Measurements from ENCODE around the gene UROC1.

Gene UROC1

DNA sequence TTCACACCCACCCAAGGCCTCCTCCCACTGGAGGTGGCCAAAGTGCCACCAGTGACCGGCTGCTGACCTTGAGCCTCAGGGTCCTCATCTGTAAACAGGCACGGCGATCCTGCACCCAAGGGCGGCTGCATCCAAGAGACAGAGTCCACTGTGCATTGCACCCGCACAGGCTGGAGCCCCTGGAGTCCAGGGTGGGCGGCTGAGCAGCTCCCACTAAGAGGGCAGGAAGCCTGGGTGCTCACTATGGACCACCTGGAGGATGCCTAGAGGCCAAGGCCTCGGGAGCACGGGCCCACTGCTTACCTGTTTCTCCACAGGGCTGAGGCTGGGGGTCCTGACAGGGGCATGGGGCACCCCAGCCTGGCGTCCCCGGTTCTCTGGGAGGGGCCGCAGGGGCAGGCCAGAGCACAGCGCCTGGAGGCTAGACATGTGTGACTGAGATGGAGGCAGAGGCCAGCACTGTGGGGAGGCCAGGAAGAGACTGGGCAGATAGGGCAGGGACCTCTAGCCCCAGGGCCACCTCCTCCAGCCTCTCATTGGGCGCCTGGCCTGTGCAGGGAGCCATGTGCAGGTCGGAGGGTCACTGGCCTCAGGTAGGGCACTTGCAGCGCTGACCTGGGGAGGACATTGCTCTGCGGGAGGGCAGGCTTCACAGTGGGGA, at the start of gene UROC1:
Gene UROC1, minus strand, starts transcription at position 483 of the 661 bp plus-strand sequence. Its CDS starts 54 bp downstream, at position 429.
- no peak for DNase-seq (ENCODE audit: low read depth)

DNA sequence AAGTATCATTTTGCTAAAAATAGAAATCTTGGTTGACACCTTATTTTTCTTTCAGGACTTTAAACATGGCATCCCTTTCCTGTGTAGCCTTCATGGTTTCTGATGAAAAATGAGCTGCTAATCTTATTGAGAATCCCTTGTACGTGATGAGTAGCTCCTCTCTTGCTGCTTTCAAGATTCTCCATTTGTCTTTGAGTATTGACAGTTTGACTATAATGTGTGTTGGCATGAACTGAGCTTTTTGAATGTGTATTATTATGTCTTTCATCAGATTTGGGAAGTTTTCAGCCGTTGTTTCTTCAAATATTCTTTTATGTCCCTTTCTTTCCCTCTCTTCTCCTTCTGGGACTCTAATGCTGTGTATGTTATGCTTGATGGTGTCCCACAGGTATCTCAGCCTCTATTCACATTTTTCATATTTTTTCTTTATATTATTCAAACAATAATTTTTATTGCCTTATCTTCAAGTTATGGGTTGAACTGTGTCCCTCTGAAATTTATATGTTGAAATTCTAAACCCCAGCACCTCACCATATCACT, 45.2 kb upstream of the UROC1 start:
- DNase-seq (ENCODE audit: low read depth), result no peak

DNA sequence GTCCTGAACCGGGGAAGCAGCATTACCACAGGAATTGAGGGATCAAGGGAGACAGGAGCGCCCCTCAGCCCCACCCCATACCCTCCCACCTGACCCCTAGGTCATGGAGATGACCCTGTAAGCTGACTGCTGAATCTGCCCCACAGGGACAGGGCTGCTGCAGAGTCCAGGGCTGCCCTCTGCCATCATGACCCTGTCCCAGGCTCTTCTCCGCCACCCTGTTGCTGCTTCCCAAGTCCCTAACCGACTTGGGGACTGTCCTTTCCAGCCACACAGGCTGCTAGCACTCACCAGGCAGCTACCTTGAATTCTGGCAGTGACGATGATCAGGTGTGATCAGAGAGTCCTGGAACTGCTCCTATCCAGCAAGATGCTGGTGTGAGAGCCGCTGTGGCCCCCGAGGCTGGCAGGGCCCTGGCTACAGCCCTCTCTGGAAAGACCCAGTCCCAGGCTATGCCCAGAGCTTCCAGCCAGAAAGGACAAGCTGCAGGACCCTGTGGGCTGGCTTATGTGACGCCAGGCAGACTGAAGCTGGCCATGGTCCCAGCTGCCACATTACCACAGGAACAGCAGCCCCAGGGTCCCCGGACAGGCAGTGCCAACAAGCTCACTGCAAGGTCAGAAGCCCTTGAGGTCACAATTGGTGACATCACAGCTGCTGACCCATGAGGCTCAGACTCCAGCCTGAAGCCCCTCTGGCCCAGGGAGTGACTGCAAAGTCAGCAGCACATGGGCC, 40.9 kb upstream of the UROC1 start, which contains the start of gene C3orf22:
Gene C3orf22, minus strand, starts transcription at position 597 of the 736 bp plus-strand sequence. CDS start 5,542 bp downstream, outside the sequence.
- no peak for DNase-seq (ENCODE audit: low read depth)

- DNase-seq (ENCODE audit: low read depth), result no peak
These were observed 40.2 kb upstream of the UROC1 start for GRCh38 chr3:126557761-126558160.

DNA sequence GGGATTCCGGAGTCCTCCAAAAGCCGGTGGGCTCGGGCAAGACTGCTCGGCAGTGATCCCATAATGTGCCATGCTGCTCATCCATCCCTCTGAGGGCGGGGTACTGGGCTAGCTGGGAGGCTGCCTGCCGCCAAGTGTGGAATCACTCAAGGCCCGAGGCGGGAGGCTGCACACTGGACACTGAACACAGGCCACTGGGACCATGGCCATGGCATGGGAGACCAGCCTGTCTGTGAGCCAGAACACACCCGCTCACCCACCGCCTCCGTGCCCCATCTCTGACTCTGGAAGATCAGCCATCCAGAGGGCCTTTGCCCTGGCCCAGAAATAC, 39.8 kb upstream of the UROC1 start:
- no peak for DNase-seq (ENCODE audit: low read depth)

DNA sequence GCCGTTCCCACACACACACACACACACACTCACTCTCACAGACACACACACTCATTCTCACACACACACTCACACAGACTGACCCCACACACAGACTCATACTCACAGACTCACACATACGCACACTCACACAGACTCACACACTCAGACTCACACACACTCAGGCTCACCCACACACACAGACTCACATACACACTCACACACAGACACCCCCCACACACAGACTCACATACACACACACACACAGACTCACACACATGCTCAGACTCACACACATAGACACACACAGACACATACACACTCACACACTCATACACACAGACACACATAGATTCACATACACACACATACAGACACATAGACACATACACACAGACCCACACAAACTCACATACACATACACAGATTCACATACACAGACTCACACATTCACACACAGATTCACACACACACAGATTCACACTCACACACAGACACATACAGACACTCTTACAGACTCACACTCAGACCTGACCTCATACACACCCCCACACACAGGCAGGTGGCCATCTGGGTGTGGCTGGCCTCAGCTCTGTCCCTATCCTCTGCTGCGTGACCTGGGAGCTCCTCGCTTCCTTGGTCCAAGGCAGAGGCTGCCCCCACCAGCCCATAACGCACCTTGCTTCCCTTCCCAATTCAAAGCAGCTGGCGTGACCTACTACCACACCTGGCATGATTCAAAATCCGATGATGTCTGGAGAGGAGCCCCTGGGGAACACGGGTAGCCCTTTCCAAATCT, 39.3 kb upstream of the UROC1 start:
- DNase-seq (ENCODE audit: low read depth), result no peak

GRCh38 chr3:126555795-126556636, 38.4 kb upstream of the UROC1 start:
- DNase-seq (ENCODE audit: low read depth), result no peak

DNA sequence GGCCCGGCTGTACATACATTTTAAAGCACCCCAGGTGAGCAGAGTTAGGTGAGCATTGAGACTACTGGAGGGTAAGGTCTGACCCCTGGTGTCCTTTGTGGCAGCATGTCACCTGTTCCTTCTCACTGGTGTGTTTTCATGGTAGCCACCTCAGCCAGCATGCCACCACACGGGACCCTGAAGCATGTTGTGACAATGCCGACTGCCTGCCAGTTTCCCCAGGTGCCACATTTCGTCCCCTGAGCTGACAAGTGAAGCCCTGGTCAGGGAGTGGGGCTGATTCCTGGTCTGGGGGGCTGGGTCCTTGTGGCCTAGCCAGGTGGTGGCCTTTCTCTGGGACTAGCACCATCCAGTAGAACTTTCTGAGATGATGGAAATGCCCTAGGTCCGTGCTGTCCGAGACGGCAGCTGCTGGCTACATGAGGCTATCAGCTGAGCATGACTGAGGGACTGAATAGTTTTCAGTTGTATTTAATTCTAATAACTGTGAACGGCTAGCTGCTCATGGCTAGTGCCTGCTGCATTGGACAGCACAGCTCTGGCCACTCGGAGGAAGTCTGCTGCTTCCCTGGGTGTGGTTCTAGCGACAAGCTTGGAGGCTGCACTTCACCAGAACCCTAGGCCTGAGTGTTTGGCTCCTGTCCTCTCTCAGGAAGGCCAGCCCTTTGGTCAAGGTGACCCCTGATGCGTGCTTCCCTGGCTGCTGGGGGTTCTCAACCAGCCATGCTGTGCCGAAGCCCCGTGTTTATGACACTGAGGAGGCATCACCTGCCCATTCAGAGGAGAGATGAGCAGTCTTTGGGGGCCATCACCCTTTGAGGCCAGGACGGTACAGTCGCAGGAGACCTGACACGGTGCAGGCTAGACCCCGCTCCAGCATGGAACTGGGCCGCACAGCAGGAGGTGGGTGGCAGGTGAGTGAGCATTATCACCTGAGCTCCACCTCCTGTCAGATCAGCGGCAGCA, 37.3 kb upstream of the UROC1 start:
- DNase-seq (ENCODE audit: low read depth), result no peak

DNA sequence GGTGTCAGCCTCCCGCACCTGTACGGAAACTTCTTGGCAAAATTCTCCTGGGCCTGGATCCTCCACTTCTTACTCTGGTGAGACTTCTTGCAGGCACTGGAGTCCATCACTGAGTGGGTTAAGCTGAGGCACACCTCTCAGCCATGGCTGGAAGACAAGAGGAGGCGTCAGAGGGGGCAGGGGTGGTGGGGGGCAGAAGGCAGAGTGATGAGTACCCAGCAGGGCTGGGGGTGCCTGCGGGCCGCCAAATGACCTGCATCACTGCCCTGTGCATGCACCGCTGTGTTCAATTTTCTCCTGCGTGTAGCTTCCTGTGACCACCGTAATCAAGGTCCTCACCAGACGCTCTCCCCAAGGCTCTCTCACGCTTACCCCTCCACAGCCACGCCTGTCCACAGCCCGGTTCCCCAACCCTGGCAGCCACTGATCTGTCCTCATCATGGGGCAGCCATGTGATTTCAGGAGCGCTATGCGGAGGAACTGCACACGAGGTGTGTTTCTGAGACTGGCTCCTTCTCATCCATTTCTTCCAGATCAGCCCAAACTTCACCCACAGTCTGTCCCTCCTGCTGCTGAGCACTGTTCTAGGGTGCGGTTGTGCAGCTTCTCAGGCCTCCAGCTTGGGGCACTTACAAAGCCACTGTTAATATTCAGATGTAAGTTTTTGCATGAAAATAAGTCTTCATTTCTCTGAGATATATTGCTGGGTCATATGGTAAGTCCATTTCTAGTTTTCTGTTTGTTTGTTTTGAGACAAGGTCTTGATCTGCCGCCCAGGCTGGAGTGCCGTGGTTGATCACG, 35.9 kb upstream of the UROC1 start:
- DNase-seq (ENCODE audit: low read depth), result no peak

- DNase-seq (ENCODE audit: low read depth), result no peak
These were observed 35.2 kb upstream of the UROC1 start for GRCh38 chr3:126552688-126553283.

DNA sequence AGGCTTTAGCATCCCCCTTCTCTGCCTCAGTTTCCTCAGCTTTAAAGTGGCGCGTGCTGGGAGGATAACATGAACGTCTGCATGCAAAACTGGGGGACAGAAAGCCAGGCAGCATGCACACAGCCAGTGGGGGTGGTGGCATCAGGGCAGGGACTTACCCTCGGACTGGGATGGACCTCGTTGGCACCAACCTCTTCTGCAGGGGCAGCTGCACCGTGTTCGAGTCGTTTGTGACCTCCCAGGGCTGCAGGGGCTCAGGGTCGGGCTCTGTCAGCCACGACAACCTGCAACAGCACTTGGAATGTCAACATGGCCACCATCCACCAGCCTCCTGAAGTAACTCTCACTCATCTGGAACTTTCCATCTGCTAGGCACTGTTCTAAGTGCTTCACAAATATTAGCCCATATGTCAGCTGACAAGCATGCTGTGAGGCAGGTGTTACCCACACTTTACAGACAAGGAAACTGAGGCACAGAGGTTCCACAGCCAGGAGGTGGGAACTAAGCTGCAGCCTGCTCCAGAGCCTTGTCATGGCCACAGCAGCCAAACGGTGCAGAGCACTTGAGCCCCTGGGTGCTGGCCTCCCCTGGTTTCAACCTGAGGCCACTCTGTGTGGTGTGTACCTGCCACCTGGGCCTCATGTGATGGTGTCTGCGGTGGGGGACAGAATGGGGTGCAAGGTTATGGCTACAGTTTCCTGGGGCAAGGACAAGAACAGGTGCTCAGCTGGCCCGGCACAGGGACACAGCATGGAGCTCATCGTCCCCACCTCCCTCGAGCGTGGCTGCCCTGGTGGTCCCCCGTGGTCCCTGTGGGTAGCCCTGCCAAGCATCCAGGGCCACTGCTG, 34.5 kb upstream of the UROC1 start:
- no peak for DNase-seq (ENCODE audit: low read depth)

- no peak for DNase-seq (ENCODE audit: low read depth)
These were observed 33.7 kb upstream of the UROC1 start for GRCh38 chr3:126551121-126551838.

DNA sequence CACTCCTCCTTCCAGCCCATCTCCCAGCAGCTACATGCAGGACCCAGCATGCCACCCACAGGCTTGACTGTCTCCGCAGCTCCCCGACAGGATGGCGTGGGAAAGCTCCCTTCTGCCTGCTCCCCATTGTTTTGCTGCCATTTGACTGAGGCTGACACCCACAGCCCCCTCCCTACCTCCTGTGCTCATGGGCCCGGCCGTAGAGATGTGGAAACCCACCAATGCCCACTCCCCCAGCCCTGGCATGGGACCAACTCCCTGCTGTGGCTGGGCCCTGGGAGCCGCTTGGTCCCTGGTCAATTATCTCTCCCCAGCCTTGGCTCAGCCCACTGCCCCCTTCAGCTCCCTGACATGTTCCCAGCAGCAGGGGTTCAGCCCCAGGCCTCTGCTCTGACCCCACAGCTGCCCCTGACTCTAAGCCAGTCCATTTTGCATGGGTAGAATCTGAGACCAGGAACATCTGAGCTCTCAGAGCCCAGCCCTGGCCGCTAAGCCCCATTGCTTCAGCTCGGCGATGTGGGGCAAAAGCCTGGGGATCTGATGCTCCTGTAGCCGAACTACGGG, 33.0 kb upstream of the UROC1 start:
- DNase-seq (ENCODE audit: low read depth), result no peak

DNA sequence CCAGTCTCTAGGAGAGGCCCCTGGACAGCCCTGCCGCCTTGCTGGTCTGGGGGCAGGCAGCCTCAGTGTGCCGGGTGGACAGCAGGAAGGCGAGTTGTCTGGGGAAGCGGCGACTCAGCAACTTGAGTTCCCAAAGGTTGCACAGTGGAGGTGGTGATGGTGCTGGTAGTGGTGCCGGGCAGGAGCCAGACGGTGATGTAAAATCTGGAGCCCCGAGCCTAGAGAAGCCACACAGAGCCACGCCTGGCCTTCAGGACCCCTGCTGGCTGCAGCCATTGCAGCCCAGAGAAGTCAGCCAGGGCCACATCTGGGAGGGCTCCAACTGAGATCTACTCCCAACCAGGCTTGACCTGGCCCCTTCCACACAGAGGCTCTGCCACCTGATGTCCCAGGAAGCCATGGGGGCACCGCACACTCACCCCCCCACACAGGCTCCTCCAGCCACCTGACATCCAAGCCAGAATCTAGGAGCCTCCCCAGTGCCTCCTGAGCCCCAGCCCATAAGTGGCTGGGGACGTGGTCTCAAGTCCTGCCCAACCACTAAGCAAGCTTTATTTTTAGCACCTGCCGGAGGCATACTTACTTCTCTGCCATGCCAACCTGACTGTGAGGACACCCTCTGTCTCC, 32.4 kb upstream of the UROC1 start:
- no peak for DNase-seq (ENCODE audit: low read depth)

DNA sequence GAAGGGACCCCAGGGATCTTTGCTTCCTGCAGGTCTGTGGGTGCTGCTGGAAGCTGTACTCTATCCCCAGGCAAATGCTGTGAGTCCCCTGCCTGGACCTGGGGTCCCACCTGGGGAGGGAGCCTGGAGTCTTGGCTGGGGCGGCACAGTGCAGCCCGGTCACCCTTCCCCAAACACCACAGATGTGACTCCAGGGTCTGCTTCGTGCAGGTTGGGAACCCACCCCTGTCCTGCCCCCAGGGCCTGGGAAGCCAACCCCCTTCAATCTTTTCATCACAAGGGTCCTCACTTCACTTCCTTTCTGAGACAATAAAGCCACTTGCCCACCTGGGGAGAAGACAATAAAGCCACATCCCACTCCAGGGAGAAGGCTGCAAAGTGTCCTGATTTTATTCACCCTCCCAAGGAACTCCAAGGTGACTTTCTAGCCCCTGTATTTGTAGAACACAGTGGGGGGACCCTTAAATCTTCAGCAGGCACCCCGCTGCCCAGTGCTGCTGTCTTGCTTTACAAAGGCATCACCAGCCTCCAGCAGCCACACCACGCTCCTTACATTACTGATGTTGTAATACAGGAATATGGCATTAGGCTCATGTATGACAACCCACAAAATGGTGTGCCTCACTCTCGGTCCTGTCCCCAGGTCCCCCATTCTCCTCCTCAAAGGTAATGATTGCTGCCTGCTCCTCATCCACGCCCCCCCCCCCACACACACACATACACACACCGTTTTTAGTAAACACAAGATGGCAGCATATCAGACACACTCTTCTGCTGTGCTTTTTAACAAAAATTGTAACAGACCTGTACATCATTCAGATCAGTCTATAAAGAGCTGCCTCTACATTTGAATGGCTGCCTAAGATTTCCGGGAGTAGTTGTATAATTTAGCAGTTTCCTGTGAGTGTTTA, 31.2 kb upstream of the UROC1 start:
- no peak for DNase-seq (ENCODE audit: low read depth)

GRCh38 chr3:126547721-126548120, 30.1 kb upstream of the UROC1 start:
- no peak for DNase-seq (ENCODE audit: low read depth)
